PC-9 (cell line): ENCODE measurements around the gene RAET1G. TPM values are rescaled to one million over a fixed set of nuclear protein-coding genes. Genes with fewer than 3 reads are reported as not detected.
"Not testable (repeated sequence)": the region's sequence is repeated elsewhere in the genome, so short reads cannot be mapped to it uniquely, and the experiment has no call there.

Source experiments
- BruUV-seq: library from RNA; stranded (reverse); fragments of 400-500 nt; replicated peaks from 2 replicates; lab custom pipeline; 2021; lab: Mats Ljungman, UMichigan
- CTCF ChIA-PET: fragments of 300-600 bp; sonication (Branson Sonifier 250); formaldehyde crosslinking; loops from one replicate; lab custom pipeline; 2022; ENCODE audit warnings: antibody characterized with exemption; lab: Charles Lee
- POLR2A ChIA-PET: fragments of 300-600 bp; sonication (Branson Sonifier 250); formaldehyde crosslinking; loops from one replicate; lab custom pipeline; 2022; ENCODE audit warnings: antibody characterized with exemption; ENCODE audit not compliant: unreplicated experiment; lab: Charles Lee
- DNase-seq, 2 experiments: peaks; one replicate each; pipeline versions ENCODE4 v3.0.0 to v3.0.0-alpha.2; 2015 to 2022; ENCODE audit warnings: mixed read lengths in 1 of 2
- H2AFZ ChIP-seq: fragments of 200-600 bp; sonication (generic); 2 replicates; pipeline ENCODE4 v1.8.1; 2017; ENCODE audit warnings: antibody characterized with exemption
- H3F3A ChIP-seq: fragments of 200-600 bp; sonication (generic); 2 replicates; pipeline ENCODE4 v1.8.1; 2017; ENCODE audit warnings: antibody characterized with exemption, mild to moderate bottlenecking, low read depth; ENCODE audit not compliant: insufficient read depth
- H3K27ac ChIP-seq: fragments of 200-600 bp; sonication (generic); 2 replicates; pipeline ENCODE4 v1.6.1; 2016; ENCODE audit warnings: mixed run types
- H3K27me3 ChIP-seq: fragments of 200-600 bp; sonication (generic); 2 replicates; pipeline ENCODE4 v1.6.1; 2016; ENCODE audit warnings: low read depth, mixed run types; ENCODE audit not compliant: insufficient read depth
- H3K36me3 ChIP-seq: fragments of 200-600 bp; sonication (generic); 2 replicates; pipeline ENCODE4 v1.6.1; 2016; ENCODE audit warnings: low read depth, mixed run types
- H3K4me1 ChIP-seq: fragments of 200-600 bp; sonication (generic); replicated peaks from 2 replicates; pipeline ENCODE4 v1.6.1; 2016; ENCODE audit warnings: mixed run types; ENCODE audit not compliant: insufficient read depth
- H3K4me2 ChIP-seq: fragments of 200-600 bp; sonication (generic); 2 replicates; pipeline ENCODE4 v1.6.1; 2017; ENCODE audit warnings: mixed run types
- H3K4me3 ChIP-seq: fragments of 200-600 bp; sonication (generic); 2 replicates; pipeline ENCODE4 v1.6.1; 2016; ENCODE audit warnings: mixed run types
- H3K79me2 ChIP-seq: fragments of 200-600 bp; sonication (generic); 2 replicates; pipeline ENCODE4 v1.6.1; 2017; ENCODE audit warnings: low read depth, mixed run types
- H3K9me2 ChIP-seq: fragments of 200-600 bp; sonication (generic); 2 replicates; pipeline ENCODE4 v1.8.1; 2017; ENCODE audit warnings: mild to moderate bottlenecking; ENCODE audit not compliant: insufficient read depth
- H3K9me3 ChIP-seq: fragments of 200-600 bp; sonication (generic); 2 replicates; pipeline ENCODE4 v1.8.1; 2016; ENCODE audit warnings: low read depth; ENCODE audit not compliant: insufficient read depth
- H4K20me1 ChIP-seq: fragments of 200-600 bp; sonication (generic); 2 replicates; pipeline ENCODE4 v1.8.1; 2017; ENCODE audit not compliant: insufficient read depth
- EZH2 ChIP-seq: fragments of 200-600 bp; sonication (generic); IDR thresholded peaks from 2 replicates; pipeline ENCODE4 v1.8.0; 2017; ENCODE audit warnings: antibody characterized with exemption, low read depth
- intact Hi-C: fragments of 100-400 bp; cut with micrococcal nuclease; formaldehyde crosslinking; loops from one replicate; pipeline ENCODE4 v1.10.0; 2022; ENCODE audit not compliant: unreplicated experiment
- total RNA-seq: library from RNA; stranded (reverse); gene quantifications from 2 replicates; pipeline ENCODE4 v1.2.3, GENCODE V29; 2021
- TF ChIP-seq, protein P1 (sequence below): fragments of 200-600 bp; sonication (generic); conservative IDR thresholded peaks from 2 replicates; pipeline ENCODE4 v1.6.1; 2017; ENCODE audit warnings: mixed run types, antibody characterized with exemption, mild to moderate bottlenecking, moderate library complexity

Gene RAET1G
- total RNA-seq, 1 experiment from 2014 or later, result not detected

DNA sequence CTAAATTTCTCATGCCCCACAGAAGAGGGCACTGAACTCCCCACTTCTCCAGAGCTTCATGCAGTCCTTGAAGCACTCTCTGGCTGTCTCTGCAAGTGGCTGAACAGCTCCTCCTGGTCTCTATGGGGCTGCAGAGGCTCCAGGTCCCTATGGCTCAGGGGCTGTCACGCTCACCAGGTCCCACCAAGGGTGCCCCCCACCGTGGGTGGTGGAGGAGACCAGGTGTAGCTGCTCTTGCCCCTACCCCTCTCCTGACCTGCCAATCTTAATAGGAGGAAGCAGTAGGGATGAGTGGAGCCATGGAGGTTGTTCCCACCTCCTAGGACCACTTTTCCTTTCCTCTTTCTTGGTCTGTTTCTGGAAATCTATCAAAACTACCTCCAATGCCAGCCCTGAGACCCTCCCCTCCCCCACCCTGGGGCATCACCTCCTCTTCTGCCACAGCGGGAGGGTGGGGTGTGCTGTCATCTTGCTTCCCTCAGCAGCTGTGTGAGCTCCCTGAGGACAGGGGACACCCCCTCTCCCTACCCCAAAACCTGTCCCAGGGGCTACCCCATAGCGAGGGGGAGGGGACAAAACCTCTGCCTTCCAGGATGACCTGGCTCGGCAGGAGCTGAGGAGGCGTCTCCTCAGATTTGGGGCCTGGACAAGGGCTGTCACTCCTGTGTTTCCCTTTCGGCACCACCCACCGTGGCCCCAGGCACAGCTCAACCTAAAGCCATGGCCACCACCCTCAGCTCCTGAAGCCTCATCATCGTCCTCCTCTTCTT, 13.0 kb downstream of the RAET1G start:
- Histone ChIP-seq H4K20me1 (no peaks in the 10 kb centered on the region), H3K79me2 (no peaks in the 10 kb centered on the region), H3K9me2 (no peaks in the 10 kb centered on the region), H3F3A (no peaks in the 10 kb centered on the region), H3K36me3 (no peaks in the 10 kb centered on the region), H2AFZ (no peak overlapping the region), H3K27me3 (no peaks in the 10 kb centered on the region), H3K9me3 (no peaks in the 10 kb centered on the region; the same call in 1 of the 2 replicates), H3K4me3 (no peak overlapping the region), H3K27ac (no peak overlapping the region), H3K4me2 (no peak overlapping the region), H3K4me1 (no peaks in the 10 kb centered on the region)
- no TSS peak for BruUV-seq
- POLR2A ChIA-PET, result no interaction called here
- no peak for TF ChIP-seq EZH2
- TF ChIP-seq, protein P1, sequence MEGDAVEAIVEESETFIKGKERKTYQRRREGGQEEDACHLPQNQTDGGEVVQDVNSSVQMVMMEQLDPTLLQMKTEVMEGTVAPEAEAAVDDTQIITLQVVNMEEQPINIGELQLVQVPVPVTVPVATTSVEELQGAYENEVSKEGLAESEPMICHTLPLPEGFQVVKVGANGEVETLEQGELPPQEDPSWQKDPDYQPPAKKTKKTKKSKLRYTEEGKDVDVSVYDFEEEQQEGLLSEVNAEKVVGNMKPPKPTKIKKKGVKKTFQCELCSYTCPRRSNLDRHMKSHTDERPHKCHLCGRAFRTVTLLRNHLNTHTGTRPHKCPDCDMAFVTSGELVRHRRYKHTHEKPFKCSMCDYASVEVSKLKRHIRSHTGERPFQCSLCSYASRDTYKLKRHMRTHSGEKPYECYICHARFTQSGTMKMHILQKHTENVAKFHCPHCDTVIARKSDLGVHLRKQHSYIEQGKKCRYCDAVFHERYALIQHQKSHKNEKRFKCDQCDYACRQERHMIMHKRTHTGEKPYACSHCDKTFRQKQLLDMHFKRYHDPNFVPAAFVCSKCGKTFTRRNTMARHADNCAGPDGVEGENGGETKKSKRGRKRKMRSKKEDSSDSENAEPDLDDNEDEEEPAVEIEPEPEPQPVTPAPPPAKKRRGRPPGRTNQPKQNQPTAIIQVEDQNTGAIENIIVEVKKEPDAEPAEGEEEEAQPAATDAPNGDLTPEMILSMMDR, result no peak
- CTCF ChIA-PET, result no interaction called here
- intact Hi-C loops, result no loop called here
- no peak for DNase-seq

DNA sequence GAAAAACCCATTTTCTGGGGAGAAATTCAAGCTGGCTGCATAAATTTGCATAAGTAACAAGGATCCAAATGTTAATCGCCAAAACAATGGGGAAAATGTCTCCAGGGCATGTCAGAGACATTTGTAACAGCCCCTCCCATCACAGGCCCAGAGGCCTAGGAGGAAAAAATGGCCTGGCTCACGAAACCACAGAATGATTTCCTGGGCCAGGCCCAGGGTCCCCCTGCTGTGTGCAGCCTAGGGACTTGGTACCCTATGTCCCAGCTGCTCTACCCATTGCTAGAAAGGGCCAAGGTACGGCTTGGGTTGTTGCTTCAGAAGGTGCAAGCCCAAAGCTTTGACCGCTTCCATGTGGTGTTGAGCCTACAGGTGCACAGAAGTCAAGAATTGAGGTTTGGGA, 14.4 kb downstream of the RAET1G start:
- POLR2A ChIA-PET, H3K79me2 ChIP-seq, H3K4me2 ChIP-seq, H4K20me1 ChIP-seq, H3K27me3 ChIP-seq, intact Hi-C loops, H3F3A ChIP-seq, H3K4me1 ChIP-seq, H3K9me2 ChIP-seq, H2AFZ ChIP-seq, H3K4me3 ChIP-seq, DNase-seq, BruUV-seq, H3K9me3 ChIP-seq, H3K27ac ChIP-seq, CTCF ChIA-PET, H3K36me3 ChIP-seq: not testable (repeated sequence)

DNA sequence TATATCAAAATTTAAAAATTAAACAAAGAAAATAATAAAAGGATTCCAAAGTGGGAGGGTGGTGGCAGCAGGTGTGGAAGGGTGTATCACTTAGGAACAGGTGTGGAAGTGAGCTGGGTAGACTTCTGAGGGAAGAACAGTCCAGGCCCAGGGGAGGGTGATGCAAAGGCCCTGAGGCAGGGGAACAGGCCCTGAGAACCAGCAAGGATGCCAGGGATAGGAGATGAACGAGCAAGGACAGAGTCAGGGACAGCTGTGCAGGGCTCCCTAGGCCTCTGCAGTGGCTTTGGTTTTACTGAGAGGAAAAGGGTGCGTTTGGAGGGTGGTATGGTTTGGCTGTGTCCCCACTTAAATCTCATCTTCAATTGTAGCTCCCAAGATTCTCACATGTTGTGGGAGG, 15.6 kb downstream of the RAET1G start:
- Histone ChIP-seq H3K9me2 (no peaks in the 10 kb centered on the region), H3K9me3 (no peaks in the 10 kb centered on the region; the same call in 1 of the 2 replicates), H2AFZ (no peak overlapping the region), H3K27ac (no peak overlapping the region), H3K4me3 (no peak overlapping the region), H3K79me2 (no peaks in the 10 kb centered on the region), H3K36me3 (no peaks in the 10 kb centered on the region), H3K4me2 (no peak overlapping the region), H4K20me1 (no peaks in the 10 kb centered on the region), H3K27me3 (no peaks in the 10 kb centered on the region), H3F3A (no peaks in the 10 kb centered on the region), H3K4me1 (no peaks in the 10 kb centered on the region)
- no TSS peak for BruUV-seq
- POLR2A ChIA-PET, result no interaction called here
- CTCF ChIA-PET, result no interaction called here
- TF ChIP-seq, protein P1, result no peak
- no peak for TF ChIP-seq EZH2
- DNase-seq, result no peak
- intact Hi-C loops, result no loop called here
